K562 (cell line): Measurements from ENCODE around the gene ATP5PD. TPM values are rescaled to one million over a fixed set of nuclear protein-coding genes. Genes with fewer than 3 reads are reported as not detected.

ENCODE experiments used
- ATAC-seq: fragments of 200-7000 bp; cut with Tn5 transposase; 3 replicates; pipeline ENCODE4 v1.9.1; 2020; ENCODE audit warnings: moderate library complexity
- BruUV-seq: library from RNA; stranded (reverse); fragments of 400-500 nt; replicated peaks from 2 replicates; lab custom pipeline; 2021; lab: Mats Ljungman, UMichigan
- CTCF ChIA-PET: fragments of 300-600 bp; formaldehyde crosslinking; extraction: SDS; loops from one replicate; lab custom pipeline; 2021; ENCODE audit warnings: low intra/inter-chr PET ratio; lab: Yijun Ruan, JAX
- POLR2A ChIA-PET: fragments of 300-600, 350-650 bp; sonication (Branson Sonifier 250); formaldehyde crosslinking; extraction: SDS; loops from one replicate; lab custom pipeline; 2021; ENCODE audit warnings: antibody characterized with exemption, inconsistent platforms; lab: Yijun Ruan, JAX
- DNase-seq, 4 experiments: peaks; one replicate each; pipeline versions ENCODE4 v3.0.0 to v3.0.0-alpha.2; 2011 to 2018; ENCODE audit warnings: low spot score in 3 of 4, mixed read lengths in 3 of 4; ENCODE audit errors: extremely low read depth in 1 of 4
- FAIRE-seq: peaks from 2 replicates; lab custom pipeline; 2011; peaks lifted over from hg19 to GRCh38; lab: Jason Lieb, UNC
- H2AFZ ChIP-seq: 2 replicates; pipeline ENCODE4 v1.6.0; 2011; ENCODE audit warnings: low read depth, low read length, control low read depth, inconsistent platforms
- H3K27ac ChIP-seq: fragments of 200-600 bp; 3 replicates; pipeline ENCODE4 v1.8.0; 2011; ENCODE audit warnings: low read depth, mild to moderate bottlenecking, control low read depth, inconsistent platforms, low read length, moderate library complexity, mixed read lengths; ENCODE audit errors: extremely low read depth
- H3K27me3 ChIP-seq, 2 experiments: fragments of 300-600 bp in 1 of 2; 2 replicates in 1 of 2; 3 replicates in 1 of 2; pipeline versions ENCODE4 v1.6.0 to v1.8.0; 2011; ENCODE audit warnings: inconsistent platforms in 2 of 2, low read length in 2 of 2, mild to moderate bottlenecking in 1 of 2, mixed read lengths in 1 of 2, moderate library complexity in 1 of 2; ENCODE audit not compliant: control insufficient read depth in 2 of 2, insufficient read depth in 2 of 2
- H3K36me3 ChIP-seq: fragments of 300-600 bp; 3 replicates; pipeline ENCODE4 v1.8.0; 2011; ENCODE audit warnings: mild to moderate bottlenecking, low read length, inconsistent platforms; ENCODE audit not compliant: control insufficient read depth, insufficient read depth
- H3K4me1 ChIP-seq, 2 experiments: fragments of 200-600 bp in 1 of 2; replicated peaks in 1 of 2; 2 replicates in 1 of 2; 3 replicates in 1 of 2; pipeline versions ENCODE4 v1.5.1 to v1.8.0; 2011; ENCODE audit warnings: inconsistent platforms in 2 of 2, low read length in 2 of 2, mild to moderate bottlenecking in 1 of 2, mixed read lengths in 1 of 2, moderate library complexity in 1 of 2; ENCODE audit not compliant: control insufficient read depth in 2 of 2, insufficient read depth in 2 of 2
- H3K4me2 ChIP-seq: 2 replicates; pipeline ENCODE4 v1.6.1; 2011; ENCODE audit warnings: low read length, control low read depth, inconsistent platforms, mixed read lengths; ENCODE audit not compliant: insufficient read depth
- H3K4me3 ChIP-seq: fragments of 200-600 bp; sonication (generic), shearing (Covaris generic); 2 replicates; pipeline ENCODE4 v1.5.1; 2016; ENCODE audit warnings: control low read depth, inconsistent platforms
- H3K79me2 ChIP-seq: fragments of 200-600 bp; 3 replicates; pipeline ENCODE4 v1.8.0; 2011; ENCODE audit warnings: low read length, inconsistent platforms; ENCODE audit not compliant: control insufficient read depth, insufficient read depth
- H3K9ac ChIP-seq, 2 experiments: 2 replicates each; pipeline versions ENCODE4 v1.6.0 to v1.6.1; 2011; ENCODE audit warnings: low read depth in 2 of 2, low read length in 2 of 2, control low read depth in 1 of 2, inconsistent platforms in 1 of 2, mild to moderate bottlenecking in 1 of 2, mixed read lengths in 1 of 2; ENCODE audit not compliant: insufficient read depth in 1 of 2
- H3K9me1 ChIP-seq: one replicate; pipeline ENCODE4 v1.6.0; 2011; ENCODE audit warnings: inconsistent platforms, mild to moderate bottlenecking, low read length, moderate library complexity; ENCODE audit not compliant: control insufficient read depth, insufficient read depth
- H3K9me3 ChIP-seq: replicated peaks from 2 replicates; pipeline ENCODE4 v1.5.1; 2011; ENCODE audit warnings: low read depth, low read length, inconsistent platforms; ENCODE audit not compliant: control insufficient read depth, insufficient read depth
- H4K20me1 ChIP-seq: replicated peaks from 2 replicates; pipeline ENCODE4 v1.6.1; 2011; ENCODE audit warnings: low read length, inconsistent platforms, mixed read lengths; ENCODE audit not compliant: control insufficient read depth, insufficient read depth
- WGBS: fragments of 100-300 bp; shearing (Covaris generic); methylation state at CpG from one replicate; pipeline ENCODE4 v1.1.6; 2016; ENCODE audit warnings: low coverage, mixed read lengths; ENCODE audit not compliant: insufficient coverage; ENCODE audit errors: missing lambda C conversion rate; 5-methylcytosine and 5-hydroxymethylcytosine counted together
- in situ Hi-C: fragments of 300-500 bp; cut with MboI; formaldehyde crosslinking; loops from 4 replicates; pipeline ENCODE4 v1.15.0; 2018; ENCODE audit warnings: inconsistent platforms, mixed read lengths
- intact Hi-C: fragments of 100-400 bp; cut with micrococcal nuclease; formaldehyde crosslinking; loops from 2 replicates; pipeline ENCODE4 v1.14.2; 2022
- polyA plus RNA-seq, 8 experiments: library from polyadenylated mRNA; depleted of rRNA in 4 of 8; stranded (reverse) in 5 of 8; unstranded in 3 of 8; fragments of >200 nt; fragmentation: Nextera tagmentation in 2 of 8; fragmentation: Illumina TruSeq in 1 of 8; extraction: Ambion mirVana in 2 of 8; extraction: Trizol in 1 of 8; gene quantifications; 2 replicates each; pipeline versions ENCODE4 v1.2.1 to v1.2.3, GENCODE V29; 2011 to 2014; ENCODE audit warnings: inconsistent platforms in 1 of 8, missing spikeins in 1 of 8
- total RNA-seq, 7 experiments: library from RNA; depleted of rRNA in 6 of 7; stranded (reverse); fragments of >200 nt in 6 of 7; fragmentation: Illumina TruSeq in 2 of 7; extraction: Trizol in 2 of 7; gene quantifications; 2 replicates each; pipeline versions ENCODE4 v1.2.1 to v1.2.3, GENCODE V29; 2011 to 2021; ENCODE audit warnings: low replicate concordance in 1 of 7
- TF ChIP-seq, protein P1 (sequence below), 2 experiments: fragments of 200-800 bp in 1 of 2; sonication (Bioruptor generic) in 1 of 2; sonication (generic) in 1 of 2; formaldehyde crosslinking in 1 of 2; IDR thresholded peaks in 1 of 2; conservative IDR thresholded peaks in 1 of 2; 2 replicates each; pipeline versions ENCODE4 v1.5.0 to v1.6.1; 2016 to 2020; ENCODE audit warnings: missing compliant biosample characterization in 1 of 2, missing genetic modification characterization in 1 of 2, missing genetic modification reagents in 1 of 2
- TF ChIP-seq, protein P2 (sequence below): fragments of 250-450 bp; sonication (Bioruptor Pico); IDR thresholded peaks from 2 replicates; pipeline ENCODE4 v1.4.0; 2020

Gene ATP5PD
- total and polyA plus RNA-seq, 9 of the 15 experiments (the other 6 are each of a cell fraction or from before 2014, with no cell fraction given): 271 to 828 (median 432) TPM

DNA sequence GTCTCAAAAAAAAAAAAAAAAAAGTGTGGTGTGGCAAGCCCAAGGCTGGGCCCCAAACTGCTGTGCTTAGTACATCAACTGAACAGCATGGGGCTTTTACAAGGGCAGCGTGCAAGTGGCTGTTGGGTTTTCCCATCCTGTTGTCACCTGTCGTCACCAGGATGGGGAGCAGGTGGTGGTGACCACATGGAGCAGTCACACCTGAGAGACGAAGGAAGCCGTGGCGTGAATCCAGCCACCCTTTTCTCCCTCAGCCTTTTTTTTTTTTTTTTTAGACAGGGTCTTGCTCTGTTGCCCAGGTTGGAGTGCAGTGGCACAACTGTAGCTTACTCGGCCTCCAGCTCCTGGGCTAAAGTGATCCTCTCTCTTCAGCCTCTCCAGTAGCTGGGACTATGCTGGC, 38.4 kb downstream of the ATP5PD start:
- CTCF ChIA-PET: interaction anchor here (0.6 kb wide), 1 partner anchor 473 kb away, joined by 3 read pairs; no protein-coding TSS in a partner anchor

More for the DNA sequence above, 38.4 kb downstream of the ATP5PD start:
- H2AFZ ChIP-seq: no peak overlapping the region
- peaks cover 3% of the 10 kb centered on the region; the same call in 1 of the 3 replicates for H3K36me3 ChIP-seq
- H3K9ac ChIP-seq: no peak overlapping the region
- no peaks in the 10 kb centered on the region for H4K20me1 ChIP-seq
- ATAC-seq (no peak), FAIRE-seq (no peak), DNase-seq (no peak)
- H3K9me1 ChIP-seq: peaks cover 3% of the 10 kb centered on the region
- 43% methylated on average over 5 of the region's 6 CpGs for WGBS
- in situ Hi-C loops: no loop called here
- POLR2A ChIA-PET: interaction anchor here (0.6 to 2.0 kb wide), 4 partner anchors 16 to 240 kb away, joined by 3 to 6 read pairs (median 4); no protein-coding TSS in a partner anchor
- H3K4me3 ChIP-seq: no peak overlapping the region
- TF ChIP-seq, protein P1, sequence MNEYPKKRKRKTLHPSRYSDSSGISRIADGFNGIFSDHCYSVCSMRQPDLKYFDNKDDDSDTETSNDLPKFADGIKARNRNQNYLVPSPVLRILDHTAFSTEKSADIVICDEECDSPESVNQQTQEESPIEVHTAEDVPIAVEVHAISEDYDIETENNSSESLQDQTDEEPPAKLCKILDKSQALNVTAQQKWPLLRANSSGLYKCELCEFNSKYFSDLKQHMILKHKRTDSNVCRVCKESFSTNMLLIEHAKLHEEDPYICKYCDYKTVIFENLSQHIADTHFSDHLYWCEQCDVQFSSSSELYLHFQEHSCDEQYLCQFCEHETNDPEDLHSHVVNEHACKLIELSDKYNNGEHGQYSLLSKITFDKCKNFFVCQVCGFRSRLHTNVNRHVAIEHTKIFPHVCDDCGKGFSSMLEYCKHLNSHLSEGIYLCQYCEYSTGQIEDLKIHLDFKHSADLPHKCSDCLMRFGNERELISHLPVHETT (CRISPR knock-in tag; conservative IDR thresholded peaks at IDR 0.05 in 1 of 2, IDR thresholded peaks at IDR 0.05 in 1 of 2): no peak
- TF ChIP-seq, protein P2, sequence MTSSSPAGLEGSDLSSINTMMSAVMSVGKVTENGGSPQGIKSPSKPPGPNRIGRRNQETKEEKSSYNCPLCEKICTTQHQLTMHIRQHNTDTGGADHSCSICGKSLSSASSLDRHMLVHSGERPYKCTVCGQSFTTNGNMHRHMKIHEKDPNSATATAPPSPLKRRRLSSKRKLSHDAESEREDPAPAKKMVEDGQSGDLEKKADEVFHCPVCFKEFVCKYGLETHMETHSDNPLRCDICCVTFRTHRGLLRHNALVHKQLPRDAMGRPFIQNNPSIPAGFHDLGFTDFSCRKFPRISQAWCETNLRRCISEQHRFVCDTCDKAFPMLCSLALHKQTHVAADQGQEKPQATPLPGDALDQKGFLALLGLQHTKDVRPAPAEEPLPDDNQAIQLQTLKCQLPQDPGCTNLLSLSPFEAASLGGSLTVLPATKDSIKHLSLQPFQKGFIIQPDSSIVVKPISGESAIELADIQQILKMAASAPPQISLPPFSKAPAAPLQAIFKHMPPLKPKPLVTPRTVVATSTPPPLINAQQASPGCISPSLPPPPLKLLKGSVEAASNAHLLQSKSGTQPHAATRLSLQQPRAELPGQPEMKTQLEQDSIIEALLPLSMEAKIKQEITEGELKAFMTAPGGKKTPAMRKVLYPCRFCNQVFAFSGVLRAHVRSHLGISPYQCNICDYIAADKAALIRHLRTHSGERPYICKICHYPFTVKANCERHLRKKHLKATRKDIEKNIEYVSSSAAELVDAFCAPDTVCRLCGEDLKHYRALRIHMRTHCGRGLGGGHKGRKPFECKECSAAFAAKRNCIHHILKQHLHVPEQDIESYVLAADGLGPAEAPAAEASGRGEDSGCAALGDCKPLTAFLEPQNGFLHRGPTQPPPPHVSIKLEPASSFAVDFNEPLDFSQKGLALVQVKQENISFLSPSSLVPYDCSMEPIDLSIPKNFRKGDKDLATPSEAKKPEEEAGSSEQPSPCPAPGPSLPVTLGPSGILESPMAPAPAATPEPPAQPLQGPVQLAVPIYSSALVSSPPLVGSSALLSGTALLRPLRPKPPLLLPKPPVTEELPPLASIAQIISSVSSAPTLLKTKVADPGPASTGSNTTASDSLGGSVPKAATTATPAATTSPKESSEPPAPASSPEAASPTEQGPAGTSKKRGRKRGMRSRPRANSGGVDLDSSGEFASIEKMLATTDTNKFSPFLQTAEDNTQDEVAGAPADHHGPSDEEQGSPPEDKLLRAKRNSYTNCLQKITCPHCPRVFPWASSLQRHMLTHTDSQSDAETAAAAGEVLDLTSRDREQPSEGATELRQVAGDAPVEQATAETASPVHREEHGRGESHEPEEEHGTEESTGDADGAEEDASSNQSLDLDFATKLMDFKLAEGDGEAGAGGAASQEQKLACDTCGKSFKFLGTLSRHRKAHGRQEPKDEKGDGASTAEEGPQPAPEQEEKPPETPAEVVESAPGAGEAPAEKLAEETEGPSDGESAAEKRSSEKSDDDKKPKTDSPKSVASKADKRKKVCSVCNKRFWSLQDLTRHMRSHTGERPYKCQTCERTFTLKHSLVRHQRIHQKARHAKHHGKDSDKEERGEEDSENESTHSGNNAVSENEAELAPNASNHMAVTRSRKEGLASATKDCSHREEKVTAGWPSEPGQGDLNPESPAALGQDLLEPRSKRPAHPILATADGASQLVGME (CRISPR knock-in tag): no peak
- peaks cover 9% of the 10 kb centered on the region for H3K79me2 ChIP-seq
- H3K27ac ChIP-seq: no peak overlapping the region
- H3K4me1 ChIP-seq: peaks cover 14 to 28% of the 10 kb centered on the region in 2 experiments; a peak in 4 of 5 replicates
- no TSS peak for BruUV-seq
- no peak overlapping the region for H3K4me2 ChIP-seq
- no peaks in the 10 kb centered on the region for H3K27me3 ChIP-seq
- H3K9me3 ChIP-seq: no peaks in the 10 kb centered on the region
- intact Hi-C loops: loop anchor here (10.0 kb wide), 1 partner anchor 84 kb away; the partner anchor contains the start of genes OTOP2 and USH1G
